HG02763 (cell line): ENCODE measurements around the gene BCAP31.

ENCODE experiments used
- ATAC-seq: cut with Tn5 transposase; IDR thresholded peaks from one replicate; pipeline ENCODE4 v1.9.1; 2021; ENCODE audit warnings: mild to moderate bottlenecking, moderate library complexity; ENCODE audit not compliant: unreplicated experiment

The BCAP31 gene

GRCh38 chrX:153657161-153657560 lies 67.0 kb downstream of the BCAP31 start:
- ATAC-seq = no peak

DNA sequence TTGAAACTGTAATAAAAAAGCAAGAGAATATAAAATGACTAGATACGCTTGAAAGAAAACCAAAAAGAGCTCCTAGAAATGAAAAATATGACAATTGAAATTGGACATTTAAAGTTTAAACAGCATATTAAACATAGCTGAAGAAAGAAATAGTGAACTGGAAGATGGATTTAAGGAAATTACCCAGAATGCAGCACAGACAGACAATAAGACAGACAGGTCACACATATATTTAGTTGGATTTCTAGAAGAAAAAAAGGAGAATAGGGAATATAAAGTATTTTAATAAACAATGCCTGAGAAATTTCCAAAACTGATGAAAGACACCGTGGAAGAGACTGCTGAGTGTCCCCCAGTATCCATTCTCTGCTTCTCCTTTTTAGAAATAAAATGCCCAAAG lies 70.6 kb downstream of the BCAP31 start:
- ATAC-seq = no peak

DNA sequence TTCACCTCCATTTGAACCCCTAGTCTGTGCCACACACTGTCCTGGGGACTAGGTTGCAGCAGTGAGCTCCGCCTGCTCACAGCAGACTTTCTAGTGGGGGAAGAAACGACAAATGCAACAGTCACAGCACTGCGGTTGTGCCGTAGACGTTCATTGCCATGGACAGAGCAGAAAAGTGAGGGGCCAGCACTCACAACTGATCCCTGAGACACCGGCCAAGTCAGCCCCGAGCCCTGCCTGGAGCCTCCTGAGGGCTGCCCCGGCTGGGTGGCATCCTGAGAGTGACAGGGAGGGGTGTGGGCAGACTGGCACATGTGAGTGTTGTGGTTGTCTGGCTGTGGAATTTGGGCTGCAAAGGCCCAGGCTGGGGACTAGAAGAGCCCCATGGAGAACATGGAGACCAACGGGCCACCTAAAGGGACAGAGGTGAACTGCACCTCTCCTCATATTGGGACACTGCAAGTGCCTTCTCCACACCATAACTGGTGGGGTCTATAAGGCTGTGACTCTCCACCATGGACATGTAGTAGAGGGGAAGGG lies 72.6 kb downstream of the BCAP31 start:
- ATAC-seq = no peak

DNA sequence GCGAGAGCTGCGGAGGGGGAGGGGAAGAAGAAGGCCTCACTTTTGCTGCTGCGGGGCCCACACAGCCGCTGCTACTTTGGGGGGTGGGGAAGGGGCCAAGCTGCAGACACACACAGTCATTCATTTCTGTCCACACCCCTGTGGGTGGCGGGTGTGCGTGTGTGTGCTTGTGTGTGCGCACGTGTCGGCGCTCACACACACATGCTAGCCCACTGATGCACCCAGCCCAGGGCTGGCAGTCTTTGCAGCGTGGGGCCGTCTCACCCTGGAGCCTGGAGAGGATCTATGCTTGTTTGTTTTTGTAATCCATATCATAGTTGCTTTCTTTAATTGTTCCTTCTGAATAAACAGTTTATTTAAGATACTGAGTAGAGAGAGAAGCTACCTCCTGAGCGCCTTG lies 73.2 kb downstream of the BCAP31 start:
- ATAC-seq = no peak
